ENCODE results near the gene CDK6. TPM values are rescaled to one million over a fixed set of nuclear protein-coding genes. Genes with fewer than 3 reads are reported as not detected.

Gene CDK6
- total RNA-seq, 2 donors from 2014 or later = 32.6 to 35.0 TPM

- 87 to 91% methylated on average over 7 of the region's 7 CpGs for WGBS, 2 donors
- Histone ChIP-seq H3K36me3 (replicated peaks in 1 of 2; ENCODE audit: insufficient read depth in 1 of 2, low read depth in 2 of 2) (peaks cover 0 to 3% of the 10 kb centered on the region in 2 donors), H3K27ac (no peak overlapping the region), H3K4me1 (no peaks in the 10 kb centered on the region), H3K27me3 (no peaks in the 10 kb centered on the region), H3K4me3 (no peak overlapping the region), H3K9me3 (no peaks in the 10 kb centered on the region)
- intact Hi-C loops (cut with DNase I) = no loop called here
- TF ChIP-seq POLR2A (IDR thresholded peaks at IDR 0.05) (no peak), CTCF (IDR thresholded peaks at IDR 0.05) (no peak)
- DNase-seq (no peak), ATAC-seq (no peak)
Measured at GRCh38 chr7:92557808-92558362, 278.5 kb downstream of the CDK6 start.

GRCh38 chr7:92557249-92557648 lies 279.1 kb downstream of the CDK6 start:
- H3K27me3 ChIP-seq = no peaks in the 10 kb centered on the region
- no peaks in the 10 kb centered on the region for H3K36me3 ChIP-seq (replicated peaks in 1 of 2; ENCODE audit: insufficient read depth in 1 of 2, low read depth in 2 of 2)
- no peaks in the 10 kb centered on the region for H3K4me1 ChIP-seq
- 81 to 83% methylated on average over 2 of the region's 2 CpGs for WGBS, 2 donors
- no peak for ATAC-seq
- intact Hi-C loops (cut with DNase I) = no loop called here
- no peak for DNase-seq
- H3K9me3 ChIP-seq = no peaks in the 10 kb centered on the region
- no peak overlapping the region for H3K4me3 ChIP-seq
- TF ChIP-seq CTCF (IDR thresholded peaks at IDR 0.05) (no peak), POLR2A (IDR thresholded peaks at IDR 0.05) (no peak)
- no peak overlapping the region for H3K27ac ChIP-seq

Small RNAs within 50 kb of the gene (small RNA-seq; reads per million reads assigned to genes)
- not detected for gene RNU6-10P

Other genes starting within 250 kb of the CDK6 start
- gene FAM133B, start 246.2 kb downstream of the CDK6 start, total RNA-seq = 10 to 100 TPM; 17.1 to 25.1 TPM